RWPE2 (cell line): ENCODE data around the gene ASPG.

ENCODE experiments used
- ATAC-seq: fragments of 200-7000 bp; cut with Tn5 transposase; 3 replicates; pipeline ENCODE4 v1.9.1; 2021; ENCODE audit warnings: low read depth
- DNase-seq: peaks from one replicate; pipeline ENCODE4 v3.0.0-alpha.2; 2020; ENCODE audit warnings: low spot score
- H3K27ac ChIP-seq: fragments of 450-650 bp; 2 replicates; pipeline ENCODE4 v1.5.1; 2017; ENCODE audit warnings: mild to moderate bottlenecking; ENCODE audit not compliant: poor library complexity, severe bottlenecking
- H3K27me3 ChIP-seq: fragments of 250-450 bp; sonication (Bioruptor Pico); 2 replicates; pipeline ENCODE4 v1.5.1; 2021; ENCODE audit warnings: mild to moderate bottlenecking, moderate library complexity; ENCODE audit not compliant: insufficient read depth, poor library complexity, severe bottlenecking
- H3K36me3 ChIP-seq: fragments of 250-450 bp; sonication (Bioruptor Pico); 2 replicates; pipeline ENCODE4 v1.5.1; 2020; ENCODE audit warnings: low read depth, mild to moderate bottlenecking, moderate library complexity
- H3K4me1 ChIP-seq: fragments of 250-450 bp; sonication (Bioruptor Pico); 2 replicates; pipeline ENCODE4 v1.5.1; 2021; ENCODE audit warnings: mild to moderate bottlenecking, moderate library complexity; ENCODE audit not compliant: insufficient read depth, poor library complexity, severe bottlenecking
- H3K4me3 ChIP-seq: fragments of 250-450 bp; sonication (Bioruptor Pico); 2 replicates; pipeline ENCODE4 v1.5.1; 2021; ENCODE audit warnings: mild to moderate bottlenecking, moderate library complexity; ENCODE audit not compliant: severe bottlenecking
- H3K9me3 ChIP-seq: fragments of 250-450 bp; sonication (Bioruptor Pico); 2 replicates; pipeline ENCODE4 v1.5.1; 2021; ENCODE audit warnings: mild to moderate bottlenecking, moderate library complexity; ENCODE audit not compliant: severe bottlenecking
- TF ChIP-seq, protein P1 (sequence below): fragments of 450-650 bp; IDR thresholded peaks from one replicate; pipeline ENCODE4 v1.5.1; 2017; ENCODE audit warnings: mild to moderate bottlenecking, moderate library complexity; ENCODE audit not compliant: poor library complexity, severe bottlenecking

ASPG gene

DNA sequence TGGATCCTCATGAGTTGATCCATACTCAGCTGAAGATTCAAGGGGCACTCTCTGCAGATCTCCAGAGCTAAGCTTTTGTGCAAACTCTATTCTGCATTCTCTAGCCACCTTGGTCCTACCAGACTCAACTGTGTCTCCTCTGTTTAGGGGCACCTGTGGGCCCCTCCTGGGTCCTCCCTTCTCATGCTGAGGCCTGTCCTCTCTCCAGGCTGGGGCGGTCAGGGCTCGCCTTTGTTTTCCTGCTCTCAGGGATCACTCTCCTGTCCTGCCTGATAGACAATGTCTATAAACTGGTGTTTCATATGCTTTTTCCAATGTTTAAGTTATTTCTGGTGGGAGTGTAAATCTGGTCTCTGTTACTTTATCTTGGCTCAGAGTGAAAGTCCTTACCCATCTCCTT is 41.3 kb downstream of the ASPG start:
- ATAC-seq: no peak
- Histone ChIP-seq H3K27ac (no peak overlapping the region), H3K27me3 (peaks cover 2% of the 10 kb centered on the region), H3K36me3 (no peaks in the 10 kb centered on the region; the same call in 1 of the 2 replicates), H3K4me3 (no peak overlapping the region), H3K9me3 (peaks cover 16% of the 10 kb centered on the region), H3K4me1 (no peaks in the 10 kb centered on the region)
- peak; percentile 23 for DNase-seq
- TF ChIP-seq, protein P1, sequence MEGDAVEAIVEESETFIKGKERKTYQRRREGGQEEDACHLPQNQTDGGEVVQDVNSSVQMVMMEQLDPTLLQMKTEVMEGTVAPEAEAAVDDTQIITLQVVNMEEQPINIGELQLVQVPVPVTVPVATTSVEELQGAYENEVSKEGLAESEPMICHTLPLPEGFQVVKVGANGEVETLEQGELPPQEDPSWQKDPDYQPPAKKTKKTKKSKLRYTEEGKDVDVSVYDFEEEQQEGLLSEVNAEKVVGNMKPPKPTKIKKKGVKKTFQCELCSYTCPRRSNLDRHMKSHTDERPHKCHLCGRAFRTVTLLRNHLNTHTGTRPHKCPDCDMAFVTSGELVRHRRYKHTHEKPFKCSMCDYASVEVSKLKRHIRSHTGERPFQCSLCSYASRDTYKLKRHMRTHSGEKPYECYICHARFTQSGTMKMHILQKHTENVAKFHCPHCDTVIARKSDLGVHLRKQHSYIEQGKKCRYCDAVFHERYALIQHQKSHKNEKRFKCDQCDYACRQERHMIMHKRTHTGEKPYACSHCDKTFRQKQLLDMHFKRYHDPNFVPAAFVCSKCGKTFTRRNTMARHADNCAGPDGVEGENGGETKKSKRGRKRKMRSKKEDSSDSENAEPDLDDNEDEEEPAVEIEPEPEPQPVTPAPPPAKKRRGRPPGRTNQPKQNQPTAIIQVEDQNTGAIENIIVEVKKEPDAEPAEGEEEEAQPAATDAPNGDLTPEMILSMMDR: no peak

DNA sequence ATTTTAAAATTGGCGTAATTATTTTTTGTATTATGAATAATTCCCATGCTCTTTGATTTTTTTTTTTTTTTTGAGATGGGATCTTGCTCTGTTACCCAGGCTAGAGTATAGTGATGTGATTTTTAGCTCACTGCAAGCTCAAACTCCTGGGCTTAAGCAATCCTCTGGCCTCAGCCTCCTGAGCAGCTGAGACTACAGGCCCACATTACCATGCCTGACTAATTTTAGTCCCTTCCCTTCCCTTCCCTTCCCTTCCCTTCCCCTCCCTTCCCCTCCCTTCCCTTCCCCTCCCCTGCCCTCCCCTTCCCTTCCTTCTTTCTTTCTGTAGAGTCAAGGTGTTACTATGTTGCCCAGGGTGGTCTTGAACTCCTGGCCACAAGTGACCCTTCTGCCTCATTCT is 43.5 kb downstream of the ASPG start:
- peaks cover 11% of the 10 kb centered on the region for H3K27me3 ChIP-seq
- H3K4me1 ChIP-seq: no peaks in the 10 kb centered on the region
- no peak for ATAC-seq
- no peaks in the 10 kb centered on the region; the same call in 1 of the 2 replicates for H3K36me3 ChIP-seq
- TF ChIP-seq, protein P1: no peak
- no peak overlapping the region for H3K27ac ChIP-seq
- peaks cover 10% of the 10 kb centered on the region for H3K9me3 ChIP-seq
- no peak for DNase-seq
- no peak overlapping the region for H3K4me3 ChIP-seq

DNA sequence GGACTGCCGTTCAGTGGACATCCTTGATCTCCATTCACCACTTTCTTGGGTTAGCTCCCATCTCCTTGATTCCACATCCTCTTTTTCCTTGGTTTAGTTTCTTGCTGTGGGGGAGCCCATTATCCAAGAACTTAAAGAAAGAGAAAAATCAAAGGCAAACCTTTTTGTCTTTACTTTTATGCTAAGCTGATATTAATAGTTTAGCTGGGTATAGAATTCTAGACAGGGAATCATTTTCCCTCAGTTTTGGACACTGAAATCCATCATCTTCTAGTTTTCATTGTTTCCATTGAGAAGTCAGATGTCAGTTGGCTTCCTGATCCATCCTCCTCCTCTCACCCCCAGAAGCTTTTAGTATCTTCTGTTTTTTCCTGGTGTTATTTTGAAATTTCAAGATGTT is 44.1 kb downstream of the ASPG start:
- Histone ChIP-seq H3K9me3 (peaks cover 7% of the 10 kb centered on the region), H3K36me3 (no peaks in the 10 kb centered on the region), H3K4me3 (no peak overlapping the region), H3K4me1 (no peaks in the 10 kb centered on the region), H3K27me3 (peaks cover 17% of the 10 kb centered on the region), H3K27ac (no peak overlapping the region)
- TF ChIP-seq, protein P1: no peak
- DNase-seq: no peak
- no peak for ATAC-seq

DNA sequence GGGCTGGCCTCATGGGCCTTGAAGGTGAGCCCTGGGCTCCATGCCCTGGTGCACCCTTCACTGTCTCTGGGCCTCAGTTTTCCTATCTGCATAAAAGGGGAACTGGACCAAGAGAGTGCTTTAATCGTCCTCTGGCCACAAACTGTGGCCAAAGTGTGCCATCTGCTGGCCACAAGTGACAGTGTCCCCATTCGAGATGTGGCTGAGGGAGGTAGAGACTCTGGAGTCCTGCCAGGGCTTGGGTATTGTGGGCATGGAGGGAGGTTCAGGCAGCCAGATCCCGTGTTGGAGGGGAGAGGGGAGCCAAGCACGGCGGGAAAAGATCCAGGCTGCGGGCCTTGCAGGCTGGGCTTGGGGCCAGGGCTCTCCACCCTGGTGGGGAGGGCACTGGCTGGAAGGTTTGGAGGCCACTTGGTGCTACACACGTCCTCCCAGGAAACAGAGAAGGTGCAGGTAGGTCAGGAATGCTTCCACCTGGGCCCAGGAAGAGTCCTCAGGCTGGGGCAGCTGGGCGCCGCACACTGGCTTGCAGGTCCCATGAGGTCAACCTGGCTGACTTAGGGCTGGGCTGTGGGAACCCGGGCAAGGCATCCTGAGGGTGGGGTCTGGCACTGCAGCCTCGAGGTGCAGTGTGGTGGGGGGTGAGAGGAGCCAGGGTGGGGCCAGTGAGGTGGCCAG is 45.6 kb downstream of the ASPG start:
- ATAC-seq (peak; percentile 55), DNase-seq (peak; percentile 64)
- Histone ChIP-seq H3K4me3 (no peak overlapping the region), H3K36me3 (no peaks in the 10 kb centered on the region), H3K4me1 (no peaks in the 10 kb centered on the region), H3K27ac (no peak overlapping the region), H3K27me3 (peaks cover 29% of the 10 kb centered on the region), H3K9me3 (no peaks in the 10 kb centered on the region)
- TF ChIP-seq, protein P1: peak; percentile 74

DNA sequence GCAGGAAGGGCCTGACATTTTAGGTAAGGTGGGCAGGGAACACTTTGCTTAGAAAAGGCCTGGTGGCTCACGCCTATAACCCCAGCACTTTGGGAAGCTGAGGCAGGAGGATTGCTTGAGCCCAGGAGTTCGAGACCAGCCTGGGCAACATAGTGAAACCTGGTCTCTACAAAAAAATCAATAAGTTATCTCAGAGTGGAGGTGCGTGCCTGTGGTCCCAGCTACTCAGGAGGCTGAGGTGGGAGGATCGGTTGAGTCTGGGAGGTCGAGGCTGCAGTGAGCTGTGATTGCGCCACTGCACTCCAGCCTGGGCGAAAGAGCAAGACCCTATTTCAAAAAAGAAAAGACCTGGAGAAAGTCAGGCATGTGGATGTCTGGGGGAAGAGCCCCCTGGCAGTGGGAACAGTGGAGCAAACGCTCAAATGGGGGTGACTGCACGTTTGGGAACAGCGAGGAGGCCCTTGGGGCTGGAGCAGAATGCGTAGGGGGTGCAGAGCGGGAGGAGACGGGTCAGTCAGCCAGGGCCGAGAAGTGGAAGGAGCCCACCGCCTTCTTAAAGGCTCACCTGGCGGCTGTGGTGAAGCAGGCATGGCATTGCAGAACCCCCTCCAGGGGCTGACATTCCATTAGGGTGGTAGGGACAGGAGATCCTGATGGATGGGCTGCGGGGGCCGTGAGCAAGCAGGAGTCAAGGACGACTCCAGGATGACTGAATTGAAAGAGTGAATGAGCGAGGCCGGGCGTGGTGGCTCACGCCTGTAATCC is 46.6 kb downstream of the ASPG start:
- no peak overlapping the region for H3K27ac ChIP-seq
- no peak for ATAC-seq
- no peaks in the 10 kb centered on the region for H3K4me1 ChIP-seq
- TF ChIP-seq, protein P1: no peak
- peaks cover 38% of the 10 kb centered on the region for H3K27me3 ChIP-seq
- H3K4me3 ChIP-seq: no peak overlapping the region
- DNase-seq: peak; percentile 57
- no peaks in the 10 kb centered on the region for H3K36me3 ChIP-seq
- H3K9me3 ChIP-seq: no peaks in the 10 kb centered on the region
